H9 (cell line): ENCODE measurements around the gene USP7. TPM values are rescaled to one million over a fixed set of nuclear protein-coding genes. Genes with fewer than 3 reads are reported as not detected.

Experiments used
- DNase-seq: peaks from one replicate; pipeline ENCODE4 v3.0.0-alpha.2; 2017
- H2AFZ ChIP-seq: one replicate; pipeline ENCODE4 v1.6.1; 2013; ENCODE audit warnings: mild to moderate bottlenecking, low read length, control low read depth, moderate library complexity
- H2AK5ac ChIP-seq: 2 replicates; pipeline ENCODE4 v1.6.1; 2013; ENCODE audit warnings: low read length, control low read depth, mixed read lengths; ENCODE audit not compliant: insufficient read length
- H2BK120ac ChIP-seq: one replicate; pipeline ENCODE4 v1.6.1; 2013; ENCODE audit warnings: low read depth, mild to moderate bottlenecking, low read length, control low read depth, inconsistent platforms; ENCODE audit not compliant: poor library complexity, severe bottlenecking
- H2BK12ac ChIP-seq: 2 replicates; pipeline ENCODE4 v1.6.1; 2013; ENCODE audit warnings: low read length, control low read depth, mixed read lengths, low read depth; ENCODE audit not compliant: insufficient read length
- H2BK15ac ChIP-seq: 2 replicates; pipeline ENCODE4 v1.6.1; 2013; ENCODE audit warnings: low read depth, low read length, control low read depth
- H2BK20ac ChIP-seq: one replicate; pipeline ENCODE4 v1.6.1; 2013; ENCODE audit warnings: low read depth, mild to moderate bottlenecking, low read length, control low read depth, inconsistent platforms; ENCODE audit not compliant: poor library complexity, severe bottlenecking
- H2BK5ac ChIP-seq: 2 replicates; pipeline ENCODE4 v1.6.1; 2013; ENCODE audit warnings: low read length, control low read depth, mixed read lengths; ENCODE audit not compliant: insufficient read length
- H3K14ac ChIP-seq: 2 replicates; pipeline ENCODE4 v1.6.1; 2013; ENCODE audit warnings: low read length, control low read depth; ENCODE audit not compliant: insufficient read depth
- H3K18ac ChIP-seq: 2 replicates; pipeline ENCODE4 v1.6.1; 2013; ENCODE audit warnings: low read depth, mild to moderate bottlenecking, mixed read lengths, low read length, control low read depth; ENCODE audit not compliant: insufficient read length
- H3K23ac ChIP-seq: 2 replicates; pipeline ENCODE4 v1.6.1; 2013; ENCODE audit warnings: low read length, control low read depth, mixed read lengths, low read depth; ENCODE audit not compliant: insufficient read length
- H3K23me2 ChIP-seq: 2 replicates; pipeline ENCODE4 v1.6.1; 2013; ENCODE audit warnings: low read depth, mild to moderate bottlenecking, mixed read lengths, low read length, control low read depth; ENCODE audit not compliant: insufficient read length, poor library complexity, severe bottlenecking
- H3K27ac ChIP-seq: 2 replicates; pipeline ENCODE4 v1.5.1; 2013; ENCODE audit warnings: low read length, control low read depth, mixed read lengths, low read depth; ENCODE audit not compliant: insufficient read length
- H3K27me3 ChIP-seq: 2 replicates; pipeline ENCODE4 v1.6.1; 2013; ENCODE audit warnings: low read length, control low read depth, inconsistent platforms; ENCODE audit not compliant: insufficient read depth
- H3K4ac ChIP-seq: 2 replicates; pipeline ENCODE4 v1.6.1; 2013; ENCODE audit warnings: low read depth, mild to moderate bottlenecking, control low read depth, inconsistent platforms, low read length, moderate library complexity
- H3K4me1 ChIP-seq: 2 replicates; pipeline ENCODE4 v1.6.1; 2013; ENCODE audit warnings: low read length, control low read depth, inconsistent platforms; ENCODE audit not compliant: insufficient read depth
- H3K4me2 ChIP-seq: 2 replicates; pipeline ENCODE4 v1.6.1; 2013; ENCODE audit warnings: low read length, control low read depth, mixed read lengths; ENCODE audit not compliant: insufficient read length, insufficient read depth
- H3K56ac ChIP-seq: 2 replicates; pipeline ENCODE4 v1.6.1; 2013; ENCODE audit warnings: low read depth, mild to moderate bottlenecking, mixed read lengths, low read length, control low read depth; ENCODE audit not compliant: insufficient read length
- H3K79me1 ChIP-seq: 2 replicates; pipeline ENCODE4 v1.6.1; 2013; ENCODE audit warnings: low read depth, mild to moderate bottlenecking, moderate library complexity, low read length, control low read depth, inconsistent platforms; ENCODE audit not compliant: insufficient read depth, poor library complexity, severe bottlenecking
- H3K79me2 ChIP-seq: 2 replicates; pipeline ENCODE4 v1.6.1; 2013; ENCODE audit warnings: low read length, control low read depth, inconsistent platforms; ENCODE audit not compliant: insufficient read depth
- H3K9ac ChIP-seq: 2 replicates; pipeline ENCODE4 v1.6.1; 2013; ENCODE audit warnings: low read length, control low read depth, mixed read lengths; ENCODE audit not compliant: insufficient read length; ENCODE audit errors: extremely low read depth
- H3K9me3 ChIP-seq: one replicate; pipeline ENCODE4 v1.6.1; 2013; ENCODE audit warnings: low read depth, low read length, inconsistent platforms; ENCODE audit not compliant: control insufficient read depth
- H3T11ph ChIP-seq: one replicate; pipeline ENCODE4 v1.6.1; 2013; ENCODE audit warnings: mild to moderate bottlenecking, low read length, control low read depth, inconsistent platforms
- H4K20me1 ChIP-seq: one replicate; pipeline ENCODE4 v1.6.1; 2013; ENCODE audit not compliant: control insufficient read depth, insufficient read length, insufficient read depth
- H4K5ac ChIP-seq: 2 replicates; pipeline ENCODE4 v1.6.1; 2013; ENCODE audit warnings: low read depth, mild to moderate bottlenecking, mixed read lengths, low read length, control low read depth; ENCODE audit not compliant: insufficient read length
- H4K8ac ChIP-seq: replicated peaks from 2 replicates; pipeline ENCODE4 v1.6.1; 2013; ENCODE audit warnings: low read length, control low read depth, mixed read lengths, low read depth; ENCODE audit not compliant: insufficient read length
- H4K91ac ChIP-seq: 2 replicates; pipeline ENCODE4 v1.6.1; 2013; ENCODE audit warnings: low read depth, mild to moderate bottlenecking, moderate library complexity, mixed read lengths, low read length, control low read depth; ENCODE audit not compliant: insufficient read length
- H3K27ac Mint-ChIP-seq, 3 experiments: 2 replicates in 2 of 3; 3 replicates in 1 of 3; pipeline ENCODE4 v1.8.0; 2020 to 2021; ENCODE audit warnings: mixed read lengths in 3 of 3, mild to moderate bottlenecking in 1 of 3, moderate library complexity in 1 of 3
- H3K27me3 Mint-ChIP-seq: 2 replicates; pipeline ENCODE4 v1.8.0; 2021; ENCODE audit warnings: low read depth, mild to moderate bottlenecking, moderate library complexity, mixed read lengths
- H3K36me3 Mint-ChIP-seq, 3 experiments: 2 replicates in 2 of 3; 3 replicates in 1 of 3; pipeline ENCODE4 v1.8.0; 2020 to 2021; ENCODE audit warnings: low read depth in 3 of 3, mixed read lengths in 3 of 3; ENCODE audit not compliant: insufficient read depth in 1 of 3
- H3K4me1 Mint-ChIP-seq, 2 experiments: 2 replicates each; pipeline ENCODE4 v1.8.0; 2020; ENCODE audit warnings: mixed read lengths in 2 of 2
- H3K4me3 Mint-ChIP-seq, 2 experiments: 2 replicates in 1 of 2; 3 replicates in 1 of 2; pipeline ENCODE4 v1.8.0; 2020 to 2021; ENCODE audit warnings: mild to moderate bottlenecking in 2 of 2, mixed read lengths in 2 of 2, moderate library complexity in 1 of 2
- H3K9me3 Mint-ChIP-seq, 2 experiments: 2 replicates in 1 of 2; 3 replicates in 1 of 2; pipeline ENCODE4 v1.8.0; 2020; ENCODE audit warnings: mild to moderate bottlenecking in 2 of 2, mixed read lengths in 2 of 2, moderate library complexity in 1 of 2
- WGBS: extraction: QIAGEN DNeasy Blood & Tissue Kit; methylation state at CpG from one replicate; pipeline ENCODE4 v1.1.7; 2013; ENCODE audit warnings: missing lambda C conversion rate, low lambda C conversion rate, mixed read lengths; ENCODE audit not compliant: insufficient read length; ENCODE audit errors: extremely low coverage; 5-methylcytosine and 5-hydroxymethylcytosine counted together
- total RNA-seq: library from RNA; stranded (reverse); gene quantifications from 2 replicates; pipeline ENCODE4 v1.2.1, GENCODE V29; 2021
- TF ChIP-seq, protein P1 (sequence below): fragments of 200-600 bp; sonication (generic); conservative IDR thresholded peaks from 3 replicates; pipeline ENCODE4 v1.8.0; 2021; ENCODE audit warnings: antibody characterized with exemption, mild to moderate bottlenecking

USP7 gene
- total RNA-seq, 1 experiment from 2014 or later, result 192 TPM

DNA sequence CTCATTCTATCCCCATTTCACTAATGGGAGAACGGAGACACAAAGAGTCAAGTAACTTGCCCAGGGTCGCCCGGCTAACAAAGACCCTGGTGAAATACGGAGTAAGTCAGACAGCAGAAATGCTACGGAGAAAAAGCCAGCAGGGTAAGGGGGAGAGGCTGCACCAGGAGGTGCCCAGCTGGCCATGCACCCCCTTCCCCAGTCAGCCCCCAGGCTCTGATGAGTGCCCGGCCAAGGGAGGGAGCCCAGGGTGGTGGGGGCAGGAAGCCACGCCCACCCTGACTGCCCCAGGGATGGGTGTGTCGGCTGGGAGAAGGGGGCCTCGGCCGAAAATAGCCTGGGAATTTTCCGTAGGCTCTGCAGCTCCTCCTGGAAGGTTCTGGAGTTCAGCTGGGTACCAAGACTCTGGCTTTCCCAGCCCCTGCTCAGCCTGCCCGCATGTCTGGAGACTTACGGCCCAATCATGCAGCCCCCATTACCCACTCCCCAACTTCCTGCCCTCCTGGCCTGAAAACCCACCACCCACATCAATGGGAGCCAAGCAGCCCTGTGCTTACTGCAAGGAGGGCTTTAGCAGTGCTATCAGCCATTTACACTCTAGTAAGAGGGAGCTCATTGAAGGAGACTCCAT lies 99.1 kb downstream of the USP7 start:
- H2AFZ ChIP-seq, result no peak overlapping the region
- no peak overlapping the region for H4K8ac ChIP-seq
- no peaks in the 10 kb centered on the region for H3K27me3 ChIP-seq
- peaks cover 5% of the 10 kb centered on the region for H3K79me1 ChIP-seq
- peaks cover 15% of the 10 kb centered on the region for H3K23me2 ChIP-seq
- no peak overlapping the region for H2AK5ac ChIP-seq
- no peak overlapping the region for H3K14ac ChIP-seq
- peaks cover 5% of the 10 kb centered on the region for H4K20me1 ChIP-seq
- peak overlapping the region; percentile 3 to 90; a peak in 4 of 5 replicates for H3K4me3 Mint-ChIP-seq
- H3K4me2 ChIP-seq, result no peak overlapping the region
- no peak overlapping the region for H4K91ac ChIP-seq
- H3K56ac ChIP-seq, result no peak overlapping the region
- DNase-seq, result no peak
- no peak overlapping the region for H3K27ac ChIP-seq
- WGBS, result no CpG with 5 or more reads among the region's 13 CpGs
- no peaks in the 10 kb centered on the region; a peak in 2 of 5 replicates for H3K9me3 Mint-ChIP-seq
- H2BK15ac ChIP-seq, result no peak overlapping the region
- H3K79me2 ChIP-seq, result peaks cover 58% of the 10 kb centered on the region; the same call in 1 of the 2 replicates
- TF ChIP-seq, protein P1, sequence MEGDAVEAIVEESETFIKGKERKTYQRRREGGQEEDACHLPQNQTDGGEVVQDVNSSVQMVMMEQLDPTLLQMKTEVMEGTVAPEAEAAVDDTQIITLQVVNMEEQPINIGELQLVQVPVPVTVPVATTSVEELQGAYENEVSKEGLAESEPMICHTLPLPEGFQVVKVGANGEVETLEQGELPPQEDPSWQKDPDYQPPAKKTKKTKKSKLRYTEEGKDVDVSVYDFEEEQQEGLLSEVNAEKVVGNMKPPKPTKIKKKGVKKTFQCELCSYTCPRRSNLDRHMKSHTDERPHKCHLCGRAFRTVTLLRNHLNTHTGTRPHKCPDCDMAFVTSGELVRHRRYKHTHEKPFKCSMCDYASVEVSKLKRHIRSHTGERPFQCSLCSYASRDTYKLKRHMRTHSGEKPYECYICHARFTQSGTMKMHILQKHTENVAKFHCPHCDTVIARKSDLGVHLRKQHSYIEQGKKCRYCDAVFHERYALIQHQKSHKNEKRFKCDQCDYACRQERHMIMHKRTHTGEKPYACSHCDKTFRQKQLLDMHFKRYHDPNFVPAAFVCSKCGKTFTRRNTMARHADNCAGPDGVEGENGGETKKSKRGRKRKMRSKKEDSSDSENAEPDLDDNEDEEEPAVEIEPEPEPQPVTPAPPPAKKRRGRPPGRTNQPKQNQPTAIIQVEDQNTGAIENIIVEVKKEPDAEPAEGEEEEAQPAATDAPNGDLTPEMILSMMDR, result no peak
- peaks cover 20% of the 10 kb centered on the region; the same call in 1 of the 2 replicates for H3K4me1 ChIP-seq
- H3K36me3 Mint-ChIP-seq, result peaks cover 15 to 22% (median 17%) of the 10 kb centered on the region in 3 experiments
- H2BK12ac ChIP-seq, result no peak overlapping the region
- no peak overlapping the region for H3K23ac ChIP-seq
- H3T11ph ChIP-seq, result no peak overlapping the region
- H4K5ac ChIP-seq, result no peak overlapping the region
- H2BK120ac ChIP-seq, result no peak overlapping the region
- no peak overlapping the region for H3K9ac ChIP-seq
- H3K27me3 Mint-ChIP-seq, result no peaks in the 10 kb centered on the region; the same call in 1 of the 2 replicates
- no peaks in the 10 kb centered on the region for H3K9me3 ChIP-seq
- no peak overlapping the region for H3K18ac ChIP-seq
- no peak overlapping the region for H2BK5ac ChIP-seq
- H3K4ac ChIP-seq, result no peak overlapping the region
- peak overlapping the region; percentile 27 to 96 (median 83); a peak in 6 of 7 replicates for H3K27ac Mint-ChIP-seq
- H2BK20ac ChIP-seq, result no peak overlapping the region
- peaks cover 52 to 71% of the 10 kb centered on the region in 2 experiments for H3K4me1 Mint-ChIP-seq
